Measurements from ENCODE around the gene ABHD16A.

ABHD16A gene

DNA sequence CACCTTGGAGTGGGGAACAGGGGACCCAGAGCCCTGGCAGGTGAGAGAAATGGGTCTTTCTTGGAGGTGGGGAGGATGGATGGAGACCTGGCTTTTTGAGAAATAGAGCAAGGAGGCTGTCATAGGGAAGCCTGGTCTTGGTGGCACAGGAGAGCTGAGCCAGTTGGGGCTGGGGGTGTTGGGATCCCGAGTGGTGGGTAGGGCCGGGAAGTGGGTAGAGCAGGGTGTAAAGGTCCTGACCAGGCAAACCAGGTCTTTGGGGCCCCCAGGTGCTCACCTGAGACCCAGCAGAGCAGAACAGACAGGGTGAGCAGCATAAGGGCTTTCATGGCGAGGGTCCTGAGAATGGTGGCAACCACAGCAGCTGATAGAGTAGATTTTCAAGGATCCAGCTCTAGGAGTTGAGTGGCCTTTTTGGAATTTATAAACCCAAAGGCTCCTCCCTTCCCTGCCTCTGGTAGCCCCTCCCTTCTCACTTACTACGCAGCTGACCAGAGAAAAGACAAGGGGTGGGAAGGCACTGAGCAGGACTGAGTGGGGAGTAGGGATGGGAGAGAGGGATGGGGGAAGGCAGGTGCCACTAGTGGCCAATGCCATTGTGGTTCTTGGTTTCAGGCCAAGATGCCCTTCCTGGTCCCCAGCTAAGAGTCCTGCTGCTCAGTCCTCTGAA, 18.4 kb upstream of the ABHD16A start, which contains the start of gene LY6G6C:
LY6G6C (minus strand) TSS at position 396 of the 670 bp plus-strand sequence; CDS start at position 329, 67 bp downstream.
- TF ChIP-seq CTCF (IDR thresholded peaks at IDR 0.05; ENCODE audit: low read depth, low read length, missing control alignments) = no peak
- DNase-seq (ENCODE audit: low read depth) = no peak
- in situ Hi-C loops (cut with HindIII; ENCODE audit: low sequenced_read_pairs) = no loop called here
- H3K4me3 ChIP-seq (ENCODE audit: low read depth, low read length) = no peak within 1 kb of the TSS

- no peak for DNase-seq (ENCODE audit: low read depth)
- in situ Hi-C loops (cut with HindIII; ENCODE audit: low sequenced_read_pairs) = no loop called here
- TF ChIP-seq CTCF (IDR thresholded peaks at IDR 0.05; ENCODE audit: low read depth, low read length, missing control alignments) = no peak
- H3K4me3 ChIP-seq (ENCODE audit: low read depth, low read length) = no peak overlapping the region
Observed at GRCh38 chr6:31720196-31720770, 17.2 kb upstream of the ABHD16A start.

GRCh38 chr6:31719001-31719400, 15.9 kb upstream of the ABHD16A start:
- DNase-seq (ENCODE audit: low read depth) = no peak
- in situ Hi-C loops (cut with HindIII; ENCODE audit: low sequenced_read_pairs) = no loop called here
- H3K4me3 ChIP-seq (ENCODE audit: low read depth, low read length) = no peak overlapping the region
- no peak for TF ChIP-seq CTCF (IDR thresholded peaks at IDR 0.05; ENCODE audit: low read depth, low read length, missing control alignments)

- DNase-seq (ENCODE audit: low read depth) = no peak
- TF ChIP-seq CTCF (IDR thresholded peaks at IDR 0.05; ENCODE audit: low read depth, low read length, missing control alignments) = no peak
- in situ Hi-C loops (cut with HindIII; ENCODE audit: low sequenced_read_pairs) = no loop called here
- no peak overlapping the region for H3K4me3 ChIP-seq (ENCODE audit: low read depth, low read length)
Observed at GRCh38 chr6:31718265-31718664, 15.1 kb upstream of the ABHD16A start.

DNA sequence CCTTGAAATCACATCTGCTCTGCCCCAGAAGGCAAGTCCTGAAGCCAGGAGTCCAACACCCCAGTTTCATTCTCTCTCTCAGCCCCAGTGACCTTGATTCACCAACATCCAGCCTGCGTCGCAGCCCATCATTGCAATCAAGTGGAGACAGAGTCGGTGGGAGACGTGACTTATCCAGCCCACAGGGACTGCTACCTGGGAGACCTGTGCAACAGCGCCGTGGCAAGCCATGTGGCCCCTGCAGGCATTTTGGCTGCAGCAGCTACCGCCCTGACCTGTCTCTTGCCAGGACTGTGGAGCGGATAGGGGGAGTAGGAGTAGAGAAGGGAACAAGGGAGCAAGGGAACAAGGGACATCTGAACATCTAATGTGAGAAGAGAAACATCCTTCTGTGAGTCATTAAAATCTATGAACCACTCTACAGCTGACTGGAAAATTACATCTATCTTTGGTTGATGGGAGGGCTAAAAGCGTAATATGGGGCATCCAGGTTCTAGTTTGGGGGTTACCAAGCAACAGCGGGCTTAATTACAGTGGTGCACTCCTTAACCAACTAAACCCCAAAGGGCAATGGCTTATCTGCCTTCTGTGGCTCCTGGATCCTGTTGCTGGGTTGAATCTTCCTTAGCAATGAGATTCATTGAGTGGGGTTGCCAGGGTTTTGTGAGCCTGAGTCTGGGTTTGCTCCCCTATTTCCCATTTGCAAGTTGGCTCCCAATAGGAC, 14.5 kb upstream of the ABHD16A start:
- no peak overlapping the region for H3K4me3 ChIP-seq (ENCODE audit: low read depth, low read length)
- no peak for TF ChIP-seq CTCF (IDR thresholded peaks at IDR 0.05; ENCODE audit: low read depth, low read length, missing control alignments)
- no peak for DNase-seq (ENCODE audit: low read depth)
- in situ Hi-C loops (cut with HindIII; ENCODE audit: low sequenced_read_pairs) = no loop called here

DNA sequence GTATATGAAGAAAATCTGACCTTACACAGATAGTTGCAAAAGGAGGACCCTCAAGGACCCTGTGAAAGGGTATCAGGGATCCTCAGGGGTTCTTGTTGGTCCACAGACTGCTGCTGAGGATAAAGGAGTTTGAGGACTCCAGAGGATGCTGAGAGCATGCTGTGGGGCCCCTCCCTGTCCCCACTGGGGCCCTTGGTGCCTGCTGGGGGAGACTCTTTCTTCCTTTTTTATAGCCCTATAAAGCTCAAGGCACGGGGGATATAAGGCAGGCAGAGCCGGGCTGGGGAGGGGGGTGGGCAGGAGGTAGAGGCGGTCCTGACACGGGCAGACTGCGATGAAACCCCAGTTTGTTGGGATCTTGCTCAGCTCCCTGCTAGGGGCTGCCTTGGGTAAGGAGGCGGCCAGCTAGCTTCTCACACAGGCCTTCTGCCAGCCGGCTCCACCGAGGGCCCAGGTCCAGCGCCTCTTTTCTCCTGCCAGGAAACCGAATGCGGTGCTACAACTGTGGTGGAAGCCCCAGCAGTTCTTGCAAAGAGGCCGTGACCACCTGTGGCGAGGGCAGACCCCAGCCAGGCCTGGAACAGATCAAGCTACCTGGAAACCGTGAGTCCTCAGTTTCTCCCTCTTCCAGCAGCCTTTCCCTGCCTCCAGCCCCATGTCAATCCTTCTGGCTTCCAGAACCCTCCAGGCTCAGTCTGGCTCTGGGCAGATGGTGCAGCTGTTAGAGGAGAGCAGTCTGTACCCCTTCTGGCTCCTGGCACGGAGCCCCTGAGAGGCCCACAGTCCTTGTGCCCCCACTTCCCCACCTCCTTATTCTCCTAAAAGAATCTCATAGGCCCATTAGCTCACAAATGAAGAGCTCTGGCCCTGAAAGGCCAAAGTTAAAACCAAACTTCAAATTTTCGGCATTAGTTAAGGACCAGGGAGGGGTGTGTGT, 12.2 kb upstream of the ABHD16A start, which contains the start of gene LY6G6D:
LY6G6D (plus strand) TSS at position 327 of the 937 bp plus-strand sequence; CDS start at position 335, 8 bp downstream.
- no peak for TF ChIP-seq CTCF (IDR thresholded peaks at IDR 0.05; ENCODE audit: low read depth, low read length, missing control alignments)
- H3K4me3 ChIP-seq (ENCODE audit: low read depth, low read length) = no peak within 1 kb of the TSS
- no peak for DNase-seq (ENCODE audit: low read depth)
- in situ Hi-C loops (cut with HindIII; ENCODE audit: low sequenced_read_pairs) = no loop called here

All from astrocyte of the cerebellum (primary cell).